ENCODE measurements around the gene HHIP.

HHIP gene, protein sequence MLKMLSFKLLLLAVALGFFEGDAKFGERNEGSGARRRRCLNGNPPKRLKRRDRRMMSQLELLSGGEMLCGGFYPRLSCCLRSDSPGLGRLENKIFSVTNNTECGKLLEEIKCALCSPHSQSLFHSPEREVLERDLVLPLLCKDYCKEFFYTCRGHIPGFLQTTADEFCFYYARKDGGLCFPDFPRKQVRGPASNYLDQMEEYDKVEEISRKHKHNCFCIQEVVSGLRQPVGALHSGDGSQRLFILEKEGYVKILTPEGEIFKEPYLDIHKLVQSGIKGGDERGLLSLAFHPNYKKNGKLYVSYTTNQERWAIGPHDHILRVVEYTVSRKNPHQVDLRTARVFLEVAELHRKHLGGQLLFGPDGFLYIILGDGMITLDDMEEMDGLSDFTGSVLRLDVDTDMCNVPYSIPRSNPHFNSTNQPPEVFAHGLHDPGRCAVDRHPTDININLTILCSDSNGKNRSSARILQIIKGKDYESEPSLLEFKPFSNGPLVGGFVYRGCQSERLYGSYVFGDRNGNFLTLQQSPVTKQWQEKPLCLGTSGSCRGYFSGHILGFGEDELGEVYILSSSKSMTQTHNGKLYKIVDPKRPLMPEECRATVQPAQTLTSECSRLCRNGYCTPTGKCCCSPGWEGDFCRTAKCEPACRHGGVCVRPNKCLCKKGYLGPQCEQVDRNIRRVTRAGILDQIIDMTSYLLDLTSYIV

DNA sequence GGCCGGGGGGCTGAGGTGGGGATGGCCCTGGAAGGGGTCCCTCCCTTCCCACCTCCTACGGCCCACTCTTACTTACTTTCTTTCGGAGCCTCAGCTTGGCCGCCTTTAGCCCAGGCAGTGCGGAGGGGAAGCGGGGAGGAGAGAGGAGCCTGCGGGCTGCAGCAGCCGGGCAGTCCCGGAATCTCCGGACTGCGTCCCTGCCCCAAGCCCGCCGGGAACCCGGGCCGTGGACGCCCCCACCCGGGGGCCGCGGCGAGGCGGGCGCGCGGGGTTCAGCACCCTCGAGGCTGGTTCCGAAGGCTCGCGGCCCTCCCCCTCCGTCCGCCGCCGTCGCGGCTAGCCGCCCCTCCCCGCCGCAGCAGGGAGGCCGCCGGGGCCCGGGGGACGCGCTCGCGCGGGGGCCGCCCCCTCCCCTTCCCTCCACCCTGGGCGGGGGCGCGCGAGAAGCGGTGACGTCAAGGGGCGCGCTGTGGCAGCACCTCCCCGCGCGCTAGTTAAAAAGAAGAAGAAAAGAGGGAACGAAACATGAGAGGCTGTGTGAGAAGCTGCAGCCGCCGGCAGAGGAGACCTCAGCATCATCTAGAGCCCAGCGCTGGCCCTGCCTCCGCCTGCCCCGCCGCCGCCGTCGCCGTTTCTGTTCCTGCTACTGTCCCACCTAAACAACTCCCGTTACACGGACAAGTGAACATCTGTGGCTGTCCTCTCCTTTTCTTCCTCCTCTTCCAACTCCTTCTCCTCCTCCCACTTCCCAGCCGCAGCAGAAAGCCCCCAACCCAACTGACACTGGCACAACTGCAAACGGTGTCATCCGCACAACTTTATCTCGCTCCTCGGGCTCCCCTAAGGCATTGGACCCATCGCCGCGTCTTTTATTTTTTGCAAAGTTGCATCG, at the start of gene HHIP:
Gene HHIP (plus strand): TSS at position 526 of the 892 bp plus-strand sequence. CDS start 520 bp downstream, outside the sequence.
- DNase-seq, result no peak

DNA sequence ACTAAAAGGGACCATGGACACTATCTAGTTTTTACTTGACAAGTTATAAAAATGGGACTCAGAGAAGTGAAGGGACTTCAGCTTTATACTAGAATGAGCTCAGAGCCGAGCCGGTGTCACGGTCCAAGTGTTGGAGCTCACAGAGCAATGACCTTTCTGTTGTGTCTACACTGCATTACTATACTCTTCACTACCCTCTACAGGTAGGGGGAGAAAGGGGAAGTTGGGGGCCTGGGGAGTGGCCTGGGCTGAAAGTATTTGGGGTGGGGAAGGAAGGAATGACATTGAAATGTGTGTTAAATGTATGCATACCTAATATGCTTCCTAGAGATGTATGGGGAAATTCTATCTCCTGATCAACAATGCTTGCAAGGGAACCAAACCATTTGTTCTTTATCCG, 48.8 kb upstream of the HHIP start:
- DNase-seq, result no peak

DNA sequence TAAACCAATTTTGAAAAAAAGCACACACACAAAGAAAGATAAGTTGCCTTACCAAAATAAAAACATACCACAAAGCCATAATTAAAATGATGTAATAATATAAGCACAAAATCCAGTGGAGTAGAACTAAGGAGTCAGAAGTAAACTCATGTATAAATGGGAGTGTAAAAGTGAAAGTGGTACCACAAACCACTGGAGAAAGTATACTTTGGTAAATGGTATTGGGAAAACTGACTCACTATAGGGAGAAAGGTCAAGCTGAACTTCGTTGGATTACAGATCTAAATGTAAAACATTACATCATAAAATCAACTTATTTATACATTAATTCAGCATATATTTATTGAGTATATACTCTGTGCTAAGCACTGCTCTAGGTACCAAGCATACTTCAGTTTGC, 46.3 kb upstream of the HHIP start:
- no peak for DNase-seq

DNA sequence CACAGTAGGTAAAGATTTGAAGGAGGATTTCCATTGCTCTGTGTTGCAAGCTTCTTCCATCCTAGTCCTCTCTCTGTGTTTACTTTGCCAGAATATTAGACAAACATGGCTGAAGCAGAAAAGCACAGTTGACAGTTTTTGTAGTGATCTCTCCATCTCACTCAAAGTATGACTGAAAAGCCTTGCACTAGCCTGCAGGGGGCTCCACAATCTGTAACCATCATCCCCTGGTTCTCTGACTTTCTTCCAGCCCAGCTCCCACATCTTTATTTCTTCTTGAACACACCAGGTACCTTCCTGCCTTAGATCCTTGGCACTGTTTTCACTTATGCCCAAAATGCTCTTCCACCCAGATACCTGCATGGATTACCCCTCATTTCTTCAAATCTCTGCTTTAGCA, 34.1 kb upstream of the HHIP start:
- no peak for DNase-seq

DNA sequence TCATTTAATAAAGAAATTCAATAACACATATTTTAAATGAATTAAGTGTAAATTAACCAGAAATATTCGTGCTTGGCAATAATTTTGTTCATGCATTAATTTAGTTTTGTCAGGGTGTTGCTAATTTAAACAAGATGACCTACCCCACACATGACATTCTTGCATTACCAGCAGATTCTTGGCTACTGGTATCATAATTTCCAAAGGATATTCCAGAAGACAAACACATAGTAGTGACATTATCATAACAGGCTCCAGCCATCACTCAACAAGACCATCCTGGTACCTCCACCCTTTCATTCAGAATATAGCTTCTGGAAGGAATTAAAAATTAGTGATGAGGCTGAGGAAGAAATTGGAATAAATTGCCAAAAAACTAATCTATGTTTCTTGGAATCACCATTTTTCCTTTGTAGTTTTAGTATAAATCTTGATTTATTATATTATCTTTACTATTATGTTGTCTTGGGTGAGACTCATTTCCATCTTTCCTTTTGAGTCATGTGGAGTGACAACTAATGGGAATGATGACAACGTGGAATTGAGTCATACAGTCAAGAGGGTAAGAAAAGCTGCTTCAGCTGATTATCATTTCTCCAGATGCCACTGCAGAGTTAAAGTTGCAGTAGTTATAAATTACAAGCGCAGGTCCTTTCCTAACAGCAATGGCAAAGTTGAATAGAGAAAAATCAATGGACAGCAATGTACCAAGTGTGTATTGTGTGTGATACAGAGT, 30.9 kb upstream of the HHIP start:
- DNase-seq, result no peak

DNA sequence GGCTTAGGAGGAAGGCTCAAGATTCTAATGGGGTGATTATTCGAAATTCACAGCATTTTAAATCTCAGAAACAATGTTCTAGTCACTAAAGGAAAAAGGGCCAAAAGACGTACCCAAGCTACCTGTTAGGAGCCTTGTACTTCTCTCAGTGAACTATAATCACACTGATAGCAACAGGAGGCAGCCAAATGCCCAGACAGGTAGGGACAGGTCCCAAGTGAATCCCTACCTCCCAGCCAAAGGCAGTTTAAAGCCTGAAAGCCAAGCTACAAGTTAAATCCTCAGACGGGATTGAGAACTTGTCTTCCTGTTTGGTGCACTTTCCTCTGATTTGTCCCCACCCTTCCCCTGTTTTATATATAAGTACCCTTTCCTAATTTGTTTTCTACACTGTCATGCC, 24.3 kb upstream of the HHIP start:
- no peak for DNase-seq

DNA sequence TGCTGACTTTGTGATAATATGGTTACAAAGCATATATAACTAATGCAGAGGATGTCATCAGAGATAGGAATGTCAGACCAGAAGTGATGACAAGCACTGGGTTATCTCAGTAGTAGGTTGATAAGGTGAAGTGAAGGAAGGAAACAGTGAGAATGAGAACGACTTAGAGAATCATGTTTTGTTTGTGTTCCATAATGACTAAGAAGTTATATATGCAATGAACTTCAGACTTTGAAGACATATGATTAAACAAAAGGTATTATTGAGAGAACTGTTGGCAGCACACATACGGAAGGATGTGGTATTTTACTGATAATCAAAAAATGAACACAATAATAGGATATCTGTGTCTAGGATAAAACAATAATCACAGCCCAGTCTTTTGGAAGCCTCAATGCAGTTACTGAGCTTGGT, 18.3 kb upstream of the HHIP start:
- no peak for DNase-seq

DNA sequence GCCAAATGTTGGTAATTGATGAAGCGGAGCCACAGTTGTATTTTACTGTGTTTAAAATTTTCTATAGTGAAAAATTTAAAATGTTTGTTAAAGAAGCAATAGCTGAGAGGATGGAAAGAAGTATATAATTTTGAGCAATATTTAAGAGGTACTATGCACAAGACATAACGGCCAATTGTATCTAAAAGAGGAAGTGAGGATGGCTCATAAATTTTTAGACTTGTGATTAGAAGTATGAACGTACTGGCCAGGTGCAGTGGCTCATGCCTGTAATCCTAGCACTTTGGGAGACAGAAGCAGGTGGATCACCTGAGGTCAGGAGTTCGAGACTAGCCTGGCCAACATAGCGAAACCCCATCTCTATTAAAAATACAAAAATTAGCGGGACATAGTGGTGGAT, 12.7 kb upstream of the HHIP start:
- DNase-seq, result no peak

DNA sequence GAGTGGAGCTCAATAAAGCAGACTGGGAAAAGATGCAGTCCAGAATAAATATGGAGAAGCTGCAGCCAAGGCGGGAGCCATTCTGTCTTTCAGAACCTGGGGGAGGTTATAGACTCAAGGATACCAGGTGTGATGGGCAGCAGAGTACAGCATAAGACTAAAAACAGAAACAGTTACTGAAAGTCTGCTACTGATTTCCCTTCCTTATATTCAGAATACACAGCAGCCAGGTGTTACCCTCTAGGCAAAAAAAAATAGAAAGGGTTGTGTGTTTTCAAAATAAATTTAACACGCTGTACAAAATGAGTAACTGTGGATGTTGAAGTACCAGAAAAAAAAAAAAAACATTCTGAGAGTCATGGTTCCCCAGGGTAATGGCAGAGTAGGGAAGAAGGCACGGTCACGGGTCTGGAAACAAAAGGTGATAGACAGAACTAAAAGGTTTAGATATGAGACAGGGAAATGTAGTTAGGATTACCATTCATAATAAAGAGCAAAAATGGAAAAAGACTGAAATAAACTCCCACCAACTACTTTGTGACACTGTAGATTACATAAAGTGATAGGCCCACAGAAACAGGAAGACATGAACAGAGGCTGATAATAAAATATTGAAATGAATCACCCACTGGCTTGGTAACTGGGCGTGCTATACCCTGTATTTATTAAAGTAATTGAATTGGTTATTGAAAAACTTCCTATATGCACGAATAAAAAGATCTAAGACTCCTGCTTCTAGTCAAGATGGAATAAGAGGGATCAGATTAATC, 10.8 kb upstream of the HHIP start:
- no peak for DNase-seq

DNA sequence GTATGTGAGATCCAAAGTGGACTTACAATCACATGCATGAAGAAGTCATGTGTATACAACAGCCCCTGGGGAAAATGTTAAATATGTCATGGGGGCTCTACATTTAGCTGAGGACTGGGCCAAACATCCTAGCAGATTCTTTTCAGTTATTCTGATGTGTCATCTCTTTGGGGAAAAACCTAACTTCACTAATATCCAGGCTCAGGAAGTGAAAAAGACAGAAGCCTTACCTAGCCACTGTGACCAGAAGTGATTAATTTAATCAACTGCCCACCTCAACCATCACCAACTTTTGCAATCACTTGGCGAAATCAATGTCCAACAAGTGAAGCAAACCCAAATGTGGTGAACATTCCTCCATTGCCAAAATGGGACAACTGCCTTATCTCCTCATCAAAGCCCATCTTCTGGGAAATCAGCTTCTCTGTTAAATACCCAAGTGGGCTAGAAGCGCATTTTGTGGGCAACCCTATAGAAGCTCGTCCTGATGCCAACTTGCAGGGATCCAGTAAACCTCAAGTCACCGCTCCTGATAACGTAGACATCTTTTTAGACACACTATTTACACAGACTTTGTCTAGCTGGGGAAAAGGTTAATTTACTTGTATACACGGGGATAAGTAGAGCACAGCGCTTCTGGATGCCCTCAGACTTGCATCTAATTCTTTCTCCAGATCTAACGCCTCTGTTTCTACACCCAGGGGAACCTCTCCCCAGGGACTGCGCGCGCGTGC, 1.4 kb upstream of the HHIP start:
- DNase-seq, result no peak

DNA sequence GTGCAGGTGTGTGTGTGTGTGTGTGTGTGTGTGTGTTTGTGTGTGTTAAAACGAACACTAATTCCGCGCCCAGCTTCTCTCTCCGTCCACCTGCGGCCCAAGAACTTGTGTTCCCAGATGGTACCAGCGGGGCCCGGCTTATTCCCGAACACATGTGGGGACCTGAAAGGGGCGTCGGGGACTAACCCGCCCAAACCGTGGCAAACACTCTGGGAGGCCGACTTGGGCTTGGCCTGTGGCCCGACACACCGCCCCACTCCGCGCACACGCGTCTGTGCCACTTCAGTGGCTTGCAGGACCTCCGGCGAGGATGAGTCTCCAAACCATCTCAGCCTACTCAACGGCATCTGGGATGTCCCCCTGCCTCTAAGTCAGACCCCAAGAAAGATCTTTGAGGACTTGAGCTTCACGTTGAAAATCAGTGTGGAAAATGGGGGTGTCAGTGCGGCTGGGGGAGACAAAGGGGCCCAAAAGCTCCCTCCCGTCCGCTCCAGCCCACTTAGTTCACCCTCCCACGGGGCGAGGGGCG, 790 bp upstream of the HHIP start:
- no peak for DNase-seq

DNA sequence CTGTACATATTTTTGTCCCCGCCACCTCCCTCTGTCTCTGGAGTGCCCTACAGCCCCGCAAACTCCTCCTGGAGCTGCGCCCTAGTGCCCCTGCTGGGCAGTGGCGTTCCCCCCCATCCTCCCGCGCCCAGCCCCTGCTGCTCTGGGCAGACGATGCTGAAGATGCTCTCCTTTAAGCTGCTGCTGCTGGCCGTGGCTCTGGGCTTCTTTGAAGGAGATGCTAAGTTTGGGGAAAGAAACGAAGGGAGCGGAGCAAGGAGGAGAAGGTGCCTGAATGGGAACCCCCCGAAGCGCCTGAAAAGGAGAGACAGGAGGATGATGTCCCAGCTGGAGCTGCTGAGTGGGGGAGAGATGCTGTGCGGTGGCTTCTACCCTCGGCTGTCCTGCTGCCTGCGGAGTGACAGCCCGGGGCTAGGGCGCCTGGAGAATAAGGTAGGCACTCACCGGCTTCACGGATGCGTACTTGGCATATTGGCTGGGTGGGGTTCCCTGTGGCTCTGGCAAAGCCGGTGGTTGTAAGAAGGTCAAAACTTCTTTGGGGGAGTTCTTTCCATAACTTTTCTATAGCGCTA, 653 bp downstream of the HHIP start:
- DNase-seq, result no peak

DNA sequence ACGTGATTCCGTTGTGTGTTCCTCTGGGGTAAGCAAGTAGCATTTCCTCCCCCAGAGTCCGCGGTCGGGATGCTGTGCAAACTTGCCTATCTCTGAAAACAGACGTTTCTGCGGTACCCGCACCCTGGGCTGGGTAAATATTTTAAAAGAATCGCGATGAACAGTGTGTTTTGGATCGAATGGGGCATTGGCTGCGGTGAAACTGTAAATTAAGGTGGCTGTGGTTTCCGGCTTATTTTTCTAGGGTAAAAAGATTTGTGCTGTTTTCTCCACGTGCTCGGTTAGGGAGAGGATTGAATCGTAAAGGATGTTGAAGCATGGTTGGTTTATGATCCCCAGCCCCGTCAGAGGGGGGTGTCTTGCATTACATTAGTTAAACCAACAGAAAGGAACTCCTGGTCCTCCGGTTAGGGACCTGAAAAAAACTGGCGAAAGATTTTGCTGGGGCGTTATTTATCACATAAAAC, 1.2 kb downstream of the HHIP start:
- DNase-seq, result no peak

DNA sequence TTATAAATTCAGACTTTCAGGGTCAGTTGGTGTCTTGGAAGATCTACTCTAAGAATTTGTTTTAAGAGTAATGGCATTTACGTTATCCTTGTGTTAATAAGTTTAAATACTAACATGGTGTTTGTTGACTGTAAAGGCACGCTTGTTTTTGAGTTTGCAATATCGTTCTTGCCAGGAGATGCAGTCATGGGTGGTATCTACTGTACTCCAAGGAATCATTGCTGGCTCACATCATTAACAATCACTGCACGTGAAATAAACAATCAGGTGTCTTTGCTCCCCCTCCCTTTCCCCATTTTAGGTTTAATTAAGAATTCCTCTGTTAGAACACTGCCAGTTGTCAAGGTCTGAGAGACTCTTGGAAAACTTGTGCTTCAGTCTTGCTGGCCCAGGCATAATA, 1.6 kb downstream of the HHIP start:
- no peak for DNase-seq

DNA sequence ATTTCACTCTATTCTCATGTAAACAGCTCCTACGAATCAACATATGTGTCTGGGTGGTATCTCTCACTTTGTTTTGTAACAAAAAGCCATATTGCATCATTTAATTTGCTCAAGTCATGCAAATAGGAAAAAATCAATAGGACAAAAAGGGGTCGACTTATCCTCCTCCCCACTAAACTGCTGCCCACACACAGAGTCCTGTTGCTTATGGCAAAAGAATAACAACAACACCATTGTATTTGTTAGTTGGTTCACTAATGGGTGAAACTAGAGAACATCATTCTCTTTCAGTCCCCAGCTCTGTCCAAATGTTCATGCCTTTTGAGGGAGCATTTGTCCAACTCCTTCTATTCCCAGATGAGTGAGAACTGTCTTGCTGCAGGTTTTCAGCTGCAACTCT, 2.1 kb downstream of the HHIP start:
- DNase-seq, result no peak

DNA sequence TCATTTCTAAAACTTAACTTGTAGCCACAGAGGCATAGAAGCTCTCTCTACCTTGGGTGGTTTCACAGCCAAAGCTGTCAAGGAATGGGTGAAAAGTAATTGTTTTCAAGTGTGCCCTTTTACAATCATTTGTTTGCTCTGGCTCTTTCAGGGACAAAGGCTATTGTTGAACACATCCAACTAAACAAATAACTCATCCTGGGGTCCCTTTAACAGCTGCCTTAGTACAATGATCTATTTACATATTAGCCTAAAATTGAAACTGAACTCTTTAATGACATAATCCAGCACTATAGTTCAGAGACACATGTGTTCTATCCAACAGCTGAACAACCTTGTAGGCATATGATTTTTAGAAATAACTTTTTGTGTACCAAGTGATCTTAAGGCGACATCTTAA, 3.7 kb downstream of the HHIP start:
- DNase-seq, result no peak

DNA sequence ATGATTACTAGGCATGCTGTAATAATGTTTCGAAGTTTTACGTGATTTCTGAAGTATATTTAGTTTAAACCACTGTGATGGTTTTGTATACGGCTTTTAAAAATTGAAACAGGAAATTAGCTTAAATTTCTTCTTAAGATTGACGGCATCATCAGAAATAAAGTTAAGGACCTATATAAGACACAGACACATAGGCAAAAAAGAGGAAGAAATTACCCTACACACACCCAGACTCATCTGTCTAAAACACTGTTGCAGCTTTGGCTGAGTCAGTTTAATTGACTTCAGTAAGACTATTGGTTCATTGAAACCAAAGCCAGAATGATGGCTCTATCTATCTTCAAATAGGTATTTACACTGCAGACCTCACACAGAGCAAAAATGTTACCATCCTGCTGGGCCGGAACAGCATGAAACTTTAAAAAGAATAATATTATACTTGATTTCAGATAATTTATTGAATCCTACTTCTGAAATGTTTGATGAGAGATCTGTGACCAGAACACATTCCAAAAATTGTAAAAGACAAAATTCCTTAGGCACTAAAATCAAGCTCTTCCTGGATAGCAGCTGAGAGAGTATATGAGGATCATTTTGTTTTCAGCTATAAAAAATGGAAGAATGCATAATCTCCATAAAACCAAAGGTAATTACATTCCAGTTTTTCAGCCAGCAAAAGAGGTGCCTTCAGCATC, 4.5 kb downstream of the HHIP start:
- no peak for DNase-seq

DNA sequence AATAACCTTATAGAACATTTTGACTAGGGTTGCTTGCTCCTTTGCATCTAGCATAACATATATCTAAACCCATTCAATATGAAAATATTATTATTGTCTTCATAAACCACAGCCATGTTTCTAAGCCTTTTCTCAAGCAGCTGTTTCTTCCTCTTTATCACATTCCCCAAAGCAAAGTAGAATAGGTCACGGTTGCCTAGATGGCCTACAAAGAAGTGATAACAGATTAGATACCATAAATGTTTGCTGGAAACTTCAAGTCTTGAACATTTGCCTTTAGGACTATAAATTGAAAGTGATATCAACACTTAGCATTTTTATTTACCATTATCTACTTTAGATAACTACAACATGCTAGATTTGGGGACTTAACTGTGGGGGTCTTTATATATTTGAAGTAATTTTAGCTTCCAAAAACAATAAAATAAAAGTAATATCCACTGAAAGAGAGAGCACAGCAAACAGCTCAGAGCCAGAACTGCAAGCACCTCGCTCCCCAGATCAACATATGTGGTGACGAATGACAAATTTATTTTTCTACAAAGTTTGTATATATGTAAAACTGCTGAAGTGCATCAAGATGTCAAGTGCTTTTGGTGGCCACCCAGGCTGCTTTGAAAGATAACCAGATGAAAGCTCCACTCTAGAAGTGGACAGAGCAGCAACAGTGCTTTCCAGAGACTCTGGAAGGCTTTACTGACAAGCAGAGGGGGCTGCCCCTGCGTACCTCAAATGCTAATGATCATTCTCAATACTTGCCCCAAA, 8.0 kb downstream of the HHIP start:
- DNase-seq, result no peak

DNA sequence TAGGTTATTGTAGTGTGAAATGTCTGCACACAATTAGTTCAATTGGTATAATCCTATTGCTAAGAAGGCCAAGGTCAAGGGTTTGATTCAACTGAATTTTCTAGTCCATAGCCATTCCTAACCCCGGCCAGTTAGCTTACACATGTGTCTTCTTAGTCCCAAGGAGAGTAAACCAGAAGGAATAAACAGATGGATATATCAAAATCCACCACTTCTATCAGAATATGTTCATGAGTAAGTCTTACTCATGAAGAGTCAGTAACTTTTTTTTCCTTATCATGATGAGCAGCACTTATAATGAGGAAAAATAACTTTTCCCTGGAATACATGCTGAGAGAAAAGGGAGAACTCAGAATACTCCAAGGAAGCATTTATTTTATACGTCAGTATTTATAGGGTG, 9.5 kb downstream of the HHIP start:
- DNase-seq, result no peak
